ENCODE results near the gene MUC6. TPM values are rescaled to one million over a fixed set of nuclear protein-coding genes. Genes with fewer than 3 reads are reported as not detected.

Gene MUC6
- polyA plus RNA-seq, 1 of the 3 experiments (the other 2 are of a cell fraction): not detected

DNA sequence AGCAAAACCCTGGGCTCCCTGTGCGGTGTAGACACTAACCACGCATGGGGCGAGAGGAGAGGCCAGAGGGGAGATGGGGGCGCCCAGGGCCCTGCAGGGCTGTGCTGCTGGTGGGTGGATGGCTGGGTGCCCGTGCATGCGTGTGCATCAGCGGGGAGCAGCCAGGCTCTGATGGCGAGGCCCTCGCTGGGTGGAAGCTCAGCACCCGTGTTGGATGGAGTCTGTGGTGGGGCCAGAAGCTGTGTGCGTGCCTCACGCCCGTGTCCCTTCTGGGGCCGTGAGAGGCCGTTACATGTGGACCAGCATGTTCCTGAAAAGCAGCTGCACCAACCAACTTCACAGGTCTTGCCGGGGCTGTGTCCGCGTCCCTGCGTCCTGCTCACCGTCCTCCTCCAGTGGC, 33.4 kb downstream of the MUC6 start:
- Histone ChIP-seq H3K79me2 (ENCODE audit: insufficient read depth) (peaks cover 13% of the 10 kb centered on the region; the same call in 1 of the 2 replicates), H4K20me1 (ENCODE audit: insufficient read depth) (no peaks in the 10 kb centered on the region), H3K4me3 (ENCODE audit: low read depth in 2 of 2, low read length in 1 of 2) (no peak overlapping the region), H3K4me2 (no peak overlapping the region), H3K9me3 (no peaks in the 10 kb centered on the region), H3K36me3 (replicated peaks in 1 of 2; ENCODE audit: control insufficient read depth in 1 of 2, insufficient read depth in 2 of 2, low read length in 1 of 2) (peaks cover 9 to 54% of the 10 kb centered on the region in 2 experiments), H3K9ac (no peak overlapping the region), H3K27me3 (ENCODE audit: insufficient read depth) (no peaks in the 10 kb centered on the region), H3K4me1 (ENCODE audit: control insufficient read depth in 1 of 2, insufficient read depth in 2 of 2, low read depth in 1 of 2, low read length in 1 of 2) (no peaks in the 10 kb centered on the region), H2AFZ (ENCODE audit: low read depth) (no peak overlapping the region), H3K9me2 (no peaks in the 10 kb centered on the region), H3K27ac (ENCODE audit: low read depth in 2 of 2, low read length in 1 of 2) (no peak overlapping the region), H3F3A (replicated peaks; ENCODE audit: insufficient read depth) (no peaks in the 10 kb centered on the region)
- ChIA-PET POLR2A (no interaction called here), CTCF (no interaction called here)
- TF ChIP-seq, protein P1, sequence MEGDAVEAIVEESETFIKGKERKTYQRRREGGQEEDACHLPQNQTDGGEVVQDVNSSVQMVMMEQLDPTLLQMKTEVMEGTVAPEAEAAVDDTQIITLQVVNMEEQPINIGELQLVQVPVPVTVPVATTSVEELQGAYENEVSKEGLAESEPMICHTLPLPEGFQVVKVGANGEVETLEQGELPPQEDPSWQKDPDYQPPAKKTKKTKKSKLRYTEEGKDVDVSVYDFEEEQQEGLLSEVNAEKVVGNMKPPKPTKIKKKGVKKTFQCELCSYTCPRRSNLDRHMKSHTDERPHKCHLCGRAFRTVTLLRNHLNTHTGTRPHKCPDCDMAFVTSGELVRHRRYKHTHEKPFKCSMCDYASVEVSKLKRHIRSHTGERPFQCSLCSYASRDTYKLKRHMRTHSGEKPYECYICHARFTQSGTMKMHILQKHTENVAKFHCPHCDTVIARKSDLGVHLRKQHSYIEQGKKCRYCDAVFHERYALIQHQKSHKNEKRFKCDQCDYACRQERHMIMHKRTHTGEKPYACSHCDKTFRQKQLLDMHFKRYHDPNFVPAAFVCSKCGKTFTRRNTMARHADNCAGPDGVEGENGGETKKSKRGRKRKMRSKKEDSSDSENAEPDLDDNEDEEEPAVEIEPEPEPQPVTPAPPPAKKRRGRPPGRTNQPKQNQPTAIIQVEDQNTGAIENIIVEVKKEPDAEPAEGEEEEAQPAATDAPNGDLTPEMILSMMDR (IDR thresholded peaks at IDR 0.05): no peak
- no peak for TF ChIP-seq NRF1 (IDR thresholded peaks at IDR 0.05; ENCODE audit: low read depth, low read length)
- TF ChIP-seq YY1 (IDR thresholded peaks at IDR 0.05; ENCODE audit: low read depth): no peak
- no peak for TF ChIP-seq RXRA (IDR thresholded peaks at IDR 0.05; ENCODE audit: borderline replicate concordance, low read depth)
- DNase-seq: no peak
- WGBS (ENCODE audit: low lambda C conversion rate): 91% methylated on average over 15 of the region's 20 CpGs

GRCh38 chr11:1002406-1002984, 34.0 kb downstream of the MUC6 start:
- DNase-seq: no peak
- no peaks in the 10 kb centered on the region for H3K9me2 ChIP-seq
- H3K4me3 ChIP-seq (ENCODE audit: low read depth in 2 of 2, low read length in 1 of 2): no peak overlapping the region
- no peaks in the 10 kb centered on the region for H4K20me1 ChIP-seq (ENCODE audit: insufficient read depth)
- TF ChIP-seq TEAD4 (IDR thresholded peaks at IDR 0.05; ENCODE audit: borderline replicate concordance, insufficient read depth) (no peak), TAF1 (IDR thresholded peaks at IDR 0.05; ENCODE audit: borderline replicate concordance, low read depth, low read length) (no peak), REST (IDR thresholded peaks at IDR 0.05; ENCODE audit: low read depth, low read length) (no peak), JUND (IDR thresholded peaks at IDR 0.05) (no peak), EP300 (IDR thresholded peaks at IDR 0.05; ENCODE audit: borderline replicate concordance in 1 of 2, low read depth in 1 of 2, low read length in 1 of 2) (no peak), RFX5 (IDR thresholded peaks at IDR 0.05; ENCODE audit: low read length) (no peak), MEF2A (IDR thresholded peaks at IDR 0.05; ENCODE audit: borderline replicate concordance, low read depth) (no peak), GATA2 (CRISPR knock-in tag; IDR thresholded peaks at IDR 0.05) (no peak)
- H3K27ac ChIP-seq (ENCODE audit: low read depth in 2 of 2, low read length in 1 of 2): no peak overlapping the region
- H3K36me3 ChIP-seq (replicated peaks in 1 of 2; ENCODE audit: control insufficient read depth in 1 of 2, insufficient read depth in 2 of 2, low read length in 1 of 2): peaks cover 9 to 50% of the 10 kb centered on the region in 2 experiments
- no peak overlapping the region for H3K9ac ChIP-seq
- H2AFZ ChIP-seq (ENCODE audit: low read depth): no peak overlapping the region
- no peak overlapping the region for H3K4me2 ChIP-seq
- no peaks in the 10 kb centered on the region for H3K4me1 ChIP-seq (ENCODE audit: control insufficient read depth in 1 of 2, insufficient read depth in 2 of 2, low read depth in 1 of 2, low read length in 1 of 2)
- CTCF ChIA-PET: no interaction called here
- peaks cover 13% of the 10 kb centered on the region; the same call in 1 of the 2 replicates for H3K79me2 ChIP-seq (ENCODE audit: insufficient read depth)
- 98% methylated on average over 8 of the region's 20 CpGs for WGBS (ENCODE audit: low lambda C conversion rate)
- H3K9me3 ChIP-seq: no peaks in the 10 kb centered on the region
- no peaks in the 10 kb centered on the region for H3F3A ChIP-seq (replicated peaks; ENCODE audit: insufficient read depth)
- POLR2A ChIA-PET: no interaction called here
- no peaks in the 10 kb centered on the region for H3K27me3 ChIP-seq (ENCODE audit: insufficient read depth)

All from SK-N-SH (cell line).